GM12878 (cell line): Measurements from ENCODE around the gene NPLOC4. TPM values are rescaled to one million over a fixed set of nuclear protein-coding genes. Genes with fewer than 3 reads are reported as not detected.

Experiments
- ATAC-seq: fragments of 200-7000 bp; cut with Tn5 transposase; 3 replicates; pipeline ENCODE4 v1.9.1; 2020; ENCODE audit warnings: mild to moderate bottlenecking, moderate library complexity
- BruUV-seq: library from RNA; stranded (reverse); fragments of 400-500 nt; replicated peaks from 2 replicates; lab custom pipeline; 2021; lab: Mats Ljungman, UMichigan
- CTCF ChIA-PET: fragments of 300-600 bp; sonication (Branson Sonifier 250); formaldehyde crosslinking; extraction: SDS; loops from one replicate; lab custom pipeline; 2021; ENCODE audit warnings: inconsistent platforms; lab: Yijun Ruan, JAX
- POLR2A ChIA-PET: fragments of 350-600 bp; formaldehyde crosslinking; extraction: SDS; loops from one replicate; lab custom pipeline; 2021; ENCODE audit warnings: inconsistent platforms; lab: Charles Lee
- RAD21 ChIA-PET: fragments of 300-600 bp; sonication (Branson Sonifier 250); formaldehyde crosslinking; loops from one replicate; lab custom pipeline; 2023; ENCODE audit warnings: antibody characterized with exemption; ENCODE audit not compliant: unreplicated experiment; lab: Charles Lee
- SMC1A ChIA-PET: fragments of 300-600 bp; sonication (Branson Sonifier 250); formaldehyde crosslinking; loops from one replicate; lab custom pipeline; 2023; ENCODE audit not compliant: unreplicated experiment, uncharacterized antibody; lab: Charles Lee
- DNase-seq: peaks from one replicate; pipeline ENCODE4 v3.0.0-alpha.2; 2011; ENCODE audit warnings: low read depth, low spot score
- FAIRE-seq: peaks from 3 replicates; lab custom pipeline; 2011; peaks lifted over from hg19 to GRCh38; lab: Jason Lieb, UNC
- H2AFZ ChIP-seq: 2 replicates; pipeline ENCODE4 v1.6.0; 2011; ENCODE audit warnings: low read depth, low read length, control low read depth; ENCODE audit not compliant: control insufficient read depth
- H3K27ac ChIP-seq: 2 replicates; pipeline ENCODE4 v1.5.1; 2011; ENCODE audit warnings: control low read depth; ENCODE audit not compliant: control insufficient read depth, insufficient read depth
- H3K27me3 ChIP-seq, 2 experiments: replicated peaks in 1 of 2; 2 replicates each; pipeline versions ENCODE4 v1.6.0 to v1.6.1; 2011; ENCODE audit warnings: low read length in 1 of 2; ENCODE audit not compliant: control insufficient read depth in 2 of 2, insufficient read depth in 2 of 2
- H3K36me3 ChIP-seq, 2 experiments: 2 replicates each; pipeline ENCODE4 v1.5.1; 2011; ENCODE audit warnings: low read length in 1 of 2; ENCODE audit not compliant: control insufficient read depth in 2 of 2, insufficient read depth in 2 of 2
- H3K4me1 ChIP-seq: 2 replicates; pipeline ENCODE4 v1.6.1; 2011; ENCODE audit warnings: mild to moderate bottlenecking, low read length, moderate library complexity, mixed read lengths; ENCODE audit not compliant: control insufficient read depth, insufficient read depth
- H3K4me2 ChIP-seq: 2 replicates; pipeline ENCODE4 v1.6.0; 2011; ENCODE audit warnings: control low read depth; ENCODE audit not compliant: control insufficient read depth, insufficient read depth
- H3K4me3 ChIP-seq: fragments of 200-600 bp; sonication (generic); 2 replicates; pipeline ENCODE4 v1.5.1; 2016
- H3K79me2 ChIP-seq: 2 replicates; pipeline ENCODE4 v1.6.0; 2011; ENCODE audit warnings: low read length; ENCODE audit not compliant: control insufficient read depth, insufficient read depth
- H3K9ac ChIP-seq: 2 replicates; pipeline ENCODE4 v1.8.0; 2011; ENCODE audit warnings: low read length, control low read depth, mixed read lengths; ENCODE audit not compliant: control insufficient read depth, insufficient read depth
- H3K9me3 ChIP-seq: replicated peaks from 3 replicates; pipeline ENCODE4 v1.5.1; 2011; ENCODE audit warnings: mild to moderate bottlenecking, low read length; ENCODE audit not compliant: control insufficient read depth, insufficient read depth
- H4K20me1 ChIP-seq: 2 replicates; pipeline ENCODE4 v1.6.0; 2011; ENCODE audit not compliant: control insufficient read depth, insufficient read depth
- BRCA1 ChIP-seq: IDR thresholded peaks from 2 replicates; pipeline ENCODE4 v1.6.1; 2011; ENCODE audit warnings: low read depth, low read length, improper control_type of control experiment
- E2F8 ChIP-seq: fragments of 450-650 bp; IDR thresholded peaks from 2 replicates; pipeline ENCODE4 v1.6.1; 2018; ENCODE audit warnings: mild to moderate bottlenecking, low read depth, moderate library complexity; ENCODE audit not compliant: partially characterized antibody
- EP300 ChIP-seq, 2 experiments: fragments of 150-350 bp in 1 of 2; IDR thresholded peaks; 2 replicates each; pipeline ENCODE4 v1.6.1; 2011 to 2012; ENCODE audit warnings: low read depth in 2 of 2, low read length in 2 of 2, borderline replicate concordance in 1 of 2, improper control_type of control experiment in 1 of 2, inconsistent platforms in 1 of 2; ENCODE audit not compliant: control insufficient read depth in 1 of 2
- GABPA ChIP-seq: IDR thresholded peaks from 2 replicates; pipeline ENCODE4 v1.6.1; 2014; ENCODE audit warnings: antibody characterized with exemption, low read depth, mild to moderate bottlenecking, inconsistent platforms
- HCFC1 ChIP-seq: fragments of 150-350 bp; IDR thresholded peaks from 2 replicates; pipeline ENCODE4 v1.6.1; 2014; ENCODE audit warnings: low read length
- KAT2A ChIP-seq: conservative IDR thresholded peaks from 2 replicates; pipeline ENCODE4 v1.6.1; 2011; ENCODE audit warnings: low read depth, low read length; ENCODE audit not compliant: control insufficient read depth
- POLR2AphosphoS2 ChIP-seq: IDR thresholded peaks from 2 replicates; pipeline ENCODE4 v1.6.1; 2011; ENCODE audit warnings: low read depth, mild to moderate bottlenecking, low read length, improper control_type of control experiment, moderate library complexity
- RFX5 ChIP-seq: IDR thresholded peaks from 2 replicates; pipeline ENCODE4 v1.6.1; 2011; ENCODE audit warnings: low read depth, low read length, improper control_type of control experiment
- SUZ12 ChIP-seq: fragments of 200-600 bp; sonication (generic); IDR thresholded peaks from one replicate; pipeline ENCODE4 v1.6.1; 2018; ENCODE audit warnings: antibody characterized with exemption, mild to moderate bottlenecking; ENCODE audit not compliant: unreplicated experiment
- TAF1 ChIP-seq: IDR thresholded peaks from 2 replicates; pipeline ENCODE4 v1.6.1; 2011; ENCODE audit warnings: mild to moderate bottlenecking, low read depth, low read length, borderline replicate concordance
- TCF12 ChIP-seq: IDR thresholded peaks from 2 replicates; pipeline ENCODE4 v1.6.1; 2011; ENCODE audit warnings: low read depth, mild to moderate bottlenecking, low read length
- USF2 ChIP-seq: IDR thresholded peaks from 2 replicates; pipeline ENCODE4 v1.6.1; 2011; ENCODE audit warnings: low read depth, low read length, improper control_type of control experiment, borderline replicate concordance
- ZBED1 ChIP-seq: IDR thresholded peaks from 2 replicates; pipeline ENCODE4 v1.6.1; 2016; ENCODE audit warnings: borderline replicate concordance
- ZNF24 ChIP-seq: fragments of 450-650 bp; IDR thresholded peaks from 2 replicates; pipeline ENCODE4 v1.6.1; 2017; ENCODE audit warnings: antibody characterized with exemption, mild to moderate bottlenecking
- ZSCAN29 ChIP-seq: fragments of 450-650 bp; IDR thresholded peaks from 2 replicates; pipeline ENCODE4 v1.6.1; 2017; ENCODE audit warnings: mild to moderate bottlenecking, moderate library complexity
- WGBS: methylation state at CpG from one replicate; pipeline ENCODE4 v1.1.6; 2016; ENCODE audit warnings: low lambda C conversion rate; ENCODE audit not compliant: insufficient replicate concordance, insufficient coverage; ENCODE audit errors: missing lambda C conversion rate; 5-methylcytosine and 5-hydroxymethylcytosine counted together
- in situ Hi-C: fragments of 300-500 bp; cut with MboI; formaldehyde crosslinking; loops from 9 replicates; pipeline ENCODE4 v1.14.3; 2018; ENCODE audit warnings: mixed read lengths
- intact Hi-C: fragments of 100-400 bp; cut with micrococcal nuclease; formaldehyde crosslinking; loops from one replicate; pipeline ENCODE4 v1.14.2; 2022; ENCODE audit not compliant: unreplicated experiment
- polyA plus RNA-seq, 11 experiments: library from polyadenylated mRNA; depleted of rRNA in 4 of 11; unstranded in 6 of 11; stranded (reverse) in 5 of 11; fragments of >200 nt; fragmentation: Nextera tagmentation in 4 of 11; fragmentation: Illumina TruSeq in 1 of 11; extraction: Ambion mirVana in 4 of 11; extraction: Trizol in 1 of 11; gene quantifications; 1 replicate in 1 of 11; 2 replicates in 10 of 11; pipeline versions ENCODE4 v1.2.1 to v1.2.3, GENCODE V29; 2011 to 2016; ENCODE audit warnings: inconsistent platforms in 2 of 11, missing spikeins in 2 of 11, low read depth in 1 of 11
- total RNA-seq, 4 experiments: library from RNA; depleted of rRNA in 3 of 4; stranded (reverse); fragments of >200 nt in 3 of 4; fragmentation: Illumina TruSeq in 1 of 4; extraction: Trizol in 1 of 4; gene quantifications; 2 replicates each; pipeline versions ENCODE4 v1.2.1 to v1.2.3, GENCODE V29; 2013 to 2021
- TF ChIP-seq, protein P1 (sequence below): fragments of 450-650 bp; formaldehyde crosslinking; IDR thresholded peaks from 2 replicates; pipeline ENCODE4 v1.4.0; 2020; ENCODE audit warnings: mild to moderate bottlenecking, moderate library complexity

Gene NPLOC4
- total and polyA plus RNA-seq, 10 of the 15 experiments (the other 5 are each of a cell fraction or from before 2014, with no cell fraction given), result 1.5 to 83.7 (median 45.8) TPM

- Histone ChIP-seq H2AFZ (no peak overlapping the region), H3K4me1 (peaks cover 11% of the 10 kb centered on the region), H3K9me3 (no peaks in the 10 kb centered on the region), H3K4me2 (no peak overlapping the region), H3K36me3 (peaks cover 0 to 2% of the 10 kb centered on the region in 2 experiments; a peak in 3 of 4 replicates), H3K79me2 (peaks cover 38% of the 10 kb centered on the region), H3K9ac (no peak overlapping the region), H3K27me3 (no peaks in the 10 kb centered on the region), H4K20me1 (peaks cover 8% of the 10 kb centered on the region; the same call in 1 of the 2 replicates), H3K4me3 (no peak overlapping the region), H3K27ac (no peak overlapping the region)
- RAD21 ChIA-PET, result no interaction called here
- ATAC-seq (no peak), DNase-seq (no peak), FAIRE-seq (no peak)
- POLR2A ChIA-PET, result interaction anchor here (1.2 to 4.0 kb wide), 2 partner anchors 21 to 22 kb away, joined by 3 to 32 read pairs; partner anchors contain the start of gene MRPL12
- WGBS, result 87% methylated on average over 17 of the region's 17 CpGs
- intact Hi-C loops, result loop anchor here (2.0 kb wide), 1 partner anchor 21 kb away; the partner anchor contains the start of gene MRPL12
- CTCF ChIA-PET, result interaction anchor here (1.1 kb wide), 1 partner anchor 12 kb away, joined by 3 read pairs; no protein-coding TSS in a partner anchor
- SMC1A ChIA-PET, result no interaction called here
- in situ Hi-C loops, result no loop called here
- no TSS peak for BruUV-seq
- TF ChIP-seq, protein P1, sequence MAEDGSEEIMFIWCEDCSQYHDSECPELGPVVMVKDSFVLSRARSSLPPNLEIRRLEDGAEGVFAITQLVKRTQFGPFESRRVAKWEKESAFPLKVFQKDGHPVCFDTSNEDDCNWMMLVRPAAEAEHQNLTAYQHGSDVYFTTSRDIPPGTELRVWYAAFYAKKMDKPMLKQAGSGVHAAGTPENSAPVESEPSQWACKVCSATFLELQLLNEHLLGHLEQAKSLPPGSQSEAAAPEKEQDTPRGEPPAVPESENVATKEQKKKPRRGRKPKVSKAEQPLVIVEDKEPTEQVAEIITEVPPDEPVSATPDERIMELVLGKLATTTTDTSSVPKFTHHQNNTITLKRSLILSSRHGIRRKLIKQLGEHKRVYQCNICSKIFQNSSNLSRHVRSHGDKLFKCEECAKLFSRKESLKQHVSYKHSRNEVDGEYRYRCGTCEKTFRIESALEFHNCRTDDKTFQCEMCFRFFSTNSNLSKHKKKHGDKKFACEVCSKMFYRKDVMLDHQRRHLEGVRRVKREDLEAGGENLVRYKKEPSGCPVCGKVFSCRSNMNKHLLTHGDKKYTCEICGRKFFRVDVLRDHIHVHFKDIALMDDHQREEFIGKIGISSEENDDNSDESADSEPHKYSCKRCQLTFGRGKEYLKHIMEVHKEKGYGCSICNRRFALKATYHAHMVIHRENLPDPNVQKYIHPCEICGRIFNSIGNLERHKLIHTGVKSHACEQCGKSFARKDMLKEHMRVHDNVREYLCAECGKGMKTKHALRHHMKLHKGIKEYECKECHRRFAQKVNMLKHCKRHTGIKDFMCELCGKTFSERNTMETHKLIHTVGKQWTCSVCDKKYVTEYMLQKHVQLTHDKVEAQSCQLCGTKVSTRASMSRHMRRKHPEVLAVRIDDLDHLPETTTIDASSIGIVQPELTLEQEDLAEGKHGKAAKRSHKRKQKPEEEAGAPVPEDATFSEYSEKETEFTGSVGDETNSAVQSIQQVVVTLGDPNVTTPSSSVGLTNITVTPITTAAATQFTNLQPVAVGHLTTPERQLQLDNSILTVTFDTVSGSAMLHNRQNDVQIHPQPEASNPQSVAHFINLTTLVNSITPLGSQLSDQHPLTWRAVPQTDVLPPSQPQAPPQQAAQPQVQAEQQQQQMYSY (CRISPR knock-in tag), result no peak
- TF ChIP-seq SUZ12 (no peak), TAF1 (no peak), ZSCAN29 (no peak), ZBED1 (no peak), POLR2AphosphoS2 (no peak), BRCA1 (no peak), RFX5 (no peak), TCF12 (no peak), ZNF24 (no peak), GABPA (no peak), HCFC1 (no peak), E2F8 (no peak), USF2 (no peak), EP300 (IDR thresholded peaks at IDR 0.05; ENCODE audit: borderline replicate concordance in 1 of 2, control insufficient read depth in 1 of 2, low read depth in 2 of 2, low read length in 2 of 2) (no peak), KAT2A (no peak)
Observed at GRCh38 chr17:81681672-81682071, 44.8 kb upstream of the NPLOC4 start.
